ENCODE results near the gene BTF3L4.
"Not testable (repeated sequence)": the region's sequence is repeated elsewhere in the genome, so short reads cannot be mapped to it uniquely, and the experiment has no call there.

Gene BTF3L4

GRCh38 chr1:52056163-52056936 is at the start of gene BTF3L4:
BTF3L4 (plus strand) TSS chr1:52056295; CDS start chr1:52059848, 3,553 bp downstream.
- peak; percentile 93 for DNase-seq (ENCODE audit: low read depth)

DNA sequence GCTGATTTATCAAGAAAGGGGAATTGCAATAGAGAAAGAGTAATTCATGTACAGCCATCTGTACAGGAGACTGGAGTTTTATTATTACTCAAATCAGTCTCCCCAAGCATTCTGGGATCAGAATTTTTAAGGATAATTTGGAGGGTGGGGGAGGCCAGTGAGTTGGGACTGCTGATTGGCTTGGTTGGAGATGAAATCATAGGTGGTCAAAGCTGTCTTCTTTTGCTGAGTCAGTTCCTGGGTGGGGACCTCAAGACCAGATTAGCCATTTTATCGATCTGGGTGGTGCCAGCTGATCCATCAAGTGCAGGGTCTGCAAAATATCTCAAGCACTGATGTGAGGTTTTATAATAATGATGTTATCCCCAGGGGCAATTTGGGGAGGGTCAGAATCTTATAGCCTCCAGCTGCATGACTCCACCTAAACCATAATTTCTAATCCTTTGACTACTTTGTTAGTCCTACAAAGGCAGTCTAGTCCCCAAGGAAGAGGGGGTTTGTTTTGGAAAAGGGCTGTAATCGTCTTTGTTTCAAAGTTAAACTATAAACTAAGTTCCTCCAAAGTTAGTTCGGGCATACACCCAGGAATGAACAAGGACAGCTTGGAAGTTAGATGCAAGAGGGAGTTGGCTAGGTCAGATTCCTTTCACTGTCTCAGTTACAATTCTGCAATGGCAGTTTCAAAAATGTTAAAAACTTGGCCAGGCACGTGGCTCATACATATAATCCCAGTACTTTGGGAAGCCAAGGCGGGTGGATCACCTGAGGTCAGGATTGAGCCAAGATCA is 48.7 kb upstream of the BTF3L4 start:
- DNase-seq (ENCODE audit: low read depth), result peak; percentile 52

DNA sequence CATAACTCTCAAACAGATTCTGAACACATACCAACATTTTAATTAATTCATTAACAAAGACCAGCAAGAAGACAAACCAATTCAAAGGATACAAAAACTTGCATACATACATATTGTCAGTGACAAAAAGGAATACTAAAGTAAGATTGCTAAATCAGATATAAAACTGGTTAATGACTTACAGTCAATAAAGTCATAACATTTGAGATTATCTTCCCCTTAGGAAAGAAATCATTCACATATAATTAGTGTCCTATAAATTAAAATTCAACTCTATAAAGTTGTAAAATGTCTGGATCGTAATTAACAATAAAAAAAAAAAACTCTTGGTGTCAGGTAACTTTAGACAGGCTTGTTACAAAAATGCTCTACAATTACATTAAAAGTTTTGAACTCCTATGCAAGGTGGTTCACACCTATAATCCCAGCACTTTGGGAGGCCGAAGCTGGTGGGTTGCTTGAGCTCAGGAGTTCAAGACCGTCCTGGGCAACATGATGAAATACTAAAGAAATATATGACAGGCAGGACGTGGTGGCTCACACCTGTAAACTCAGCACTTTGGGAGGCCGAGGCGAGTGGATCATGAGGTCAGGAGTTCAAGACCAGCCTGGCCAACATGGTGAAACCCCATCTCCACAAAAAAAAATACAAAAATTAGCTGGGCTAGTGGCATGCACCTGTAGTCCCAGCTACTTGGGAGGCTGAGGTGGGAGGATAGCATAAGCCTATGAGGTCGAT is 47.9 kb upstream of the BTF3L4 start:
- no peak for DNase-seq (ENCODE audit: low read depth)

DNA sequence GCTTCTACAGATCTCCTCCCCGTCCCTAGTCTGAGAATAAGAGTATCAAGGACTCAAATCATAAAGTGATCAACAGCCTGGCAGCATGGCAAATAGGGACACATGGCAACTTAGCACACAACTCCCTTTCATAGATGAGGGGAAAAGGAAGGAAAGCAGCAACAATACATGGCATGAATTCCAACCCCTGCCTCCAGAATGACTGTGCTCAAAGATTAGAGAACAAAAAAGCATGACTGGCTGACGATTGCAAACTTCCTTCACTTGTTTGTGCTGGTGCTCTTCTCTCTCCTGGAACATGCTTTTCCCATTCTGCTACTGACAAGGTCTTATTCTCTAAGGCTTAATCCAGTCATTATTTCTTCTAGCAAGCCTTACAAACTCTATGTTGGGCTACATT is 34.0 kb upstream of the BTF3L4 start:
- DNase-seq (ENCODE audit: low read depth), result no peak

- no peak for DNase-seq (ENCODE audit: low read depth)
These were observed 29.8 kb upstream of the BTF3L4 start for GRCh38 chr1:52026278-52026677.

DNA sequence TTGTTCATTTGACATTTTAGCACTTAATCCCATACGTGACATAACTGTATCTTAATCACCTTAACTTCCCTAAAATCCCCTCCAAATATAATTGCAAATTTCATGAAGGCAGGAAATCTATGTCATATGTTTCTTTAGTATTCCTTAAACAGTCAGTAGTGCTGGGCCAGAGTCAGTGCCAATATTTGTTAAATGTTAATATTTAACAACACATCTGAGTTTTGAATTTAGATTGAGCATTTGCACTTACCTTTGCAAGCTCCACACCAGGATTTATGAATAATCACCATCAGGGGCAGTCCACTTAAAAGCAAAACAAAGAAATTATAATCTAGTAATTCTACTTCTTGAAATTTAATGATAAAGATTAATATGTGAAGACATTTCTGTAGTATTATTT is 27.8 kb upstream of the BTF3L4 start:
- no peak for DNase-seq (ENCODE audit: low read depth)

GRCh38 chr1:52028839-52029238 is 27.3 kb upstream of the BTF3L4 start:
- not testable (repeated sequence) for DNase-seq (ENCODE audit: low read depth)

- DNase-seq (ENCODE audit: low read depth), result no peak
These were observed 23.8 kb upstream of the BTF3L4 start for GRCh38 chr1:52032124-52032784.

- peak; percentile 78 for DNase-seq (ENCODE audit: low read depth)
These were observed 23.3 kb upstream of the BTF3L4 start for GRCh38 chr1:52032785-52033131.

DNA sequence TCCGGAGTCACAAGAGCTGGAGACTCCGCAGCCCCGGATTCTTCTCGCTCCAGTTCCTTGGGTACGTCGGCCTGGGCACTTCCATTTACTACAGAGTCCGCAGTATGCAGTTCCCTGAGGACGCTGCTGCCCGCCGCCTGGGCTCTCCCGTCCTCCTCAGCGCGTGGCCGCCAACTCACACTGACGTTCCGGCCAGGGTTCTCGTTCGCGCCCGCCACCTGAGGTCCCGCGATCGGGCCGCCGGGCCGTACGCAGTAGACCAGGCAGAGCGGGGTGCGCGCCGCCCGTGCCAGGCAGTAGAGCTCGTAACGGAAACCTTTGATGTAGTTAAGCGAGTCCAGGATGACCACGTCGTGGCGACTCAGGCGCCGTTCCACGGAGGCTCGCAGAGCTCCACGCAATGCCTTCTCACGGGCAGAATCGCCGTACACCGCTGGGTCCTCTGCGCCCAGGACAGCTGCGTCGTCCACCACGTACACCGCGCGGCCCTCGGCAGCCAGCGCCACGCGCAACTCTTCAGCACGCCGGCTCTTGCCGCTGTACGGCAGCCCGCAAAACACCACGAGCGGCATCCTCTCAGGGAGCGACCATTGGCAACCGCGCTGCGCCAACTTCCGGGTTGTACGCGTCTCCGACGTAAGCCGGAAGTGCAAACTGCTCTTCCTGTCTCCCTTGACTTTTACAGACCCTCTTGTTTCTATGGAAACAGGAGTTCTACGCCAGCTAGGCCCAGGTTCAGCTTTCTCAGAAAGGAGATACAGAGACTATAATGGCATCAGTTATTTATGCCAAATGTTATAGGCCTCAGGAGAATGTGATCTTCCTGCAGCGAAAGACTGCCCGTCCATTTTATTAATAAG is 22.7 kb upstream of the BTF3L4 start, which contains the start of gene KTI12:
TSS of gene KTI12 (minus strand) at position 621 of the 860 bp plus-strand sequence. CDS start at position 572, 49 bp downstream.
- peak; percentile 93 for DNase-seq (ENCODE audit: low read depth)

DNA sequence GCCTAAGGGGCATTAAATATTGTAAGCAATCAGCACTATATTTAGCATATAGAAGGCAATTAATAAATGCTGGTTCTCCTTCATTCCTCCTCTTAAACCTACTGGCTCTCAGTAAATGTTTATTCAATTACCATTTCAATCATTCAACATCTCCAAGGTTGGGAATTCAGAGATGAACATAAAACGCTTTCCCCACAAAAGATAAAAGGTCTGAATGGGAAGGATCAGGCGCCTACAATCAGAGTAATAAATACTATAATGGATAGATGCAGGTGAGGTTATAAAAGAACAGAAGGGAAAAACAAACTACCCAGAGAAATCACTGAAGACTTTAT is 22.1 kb upstream of the BTF3L4 start:
- DNase-seq (ENCODE audit: low read depth), result no peak

- peak; percentile 45 for DNase-seq (ENCODE audit: low read depth)
These were observed 18.7 kb upstream of the BTF3L4 start for GRCh38 chr1:52037402-52037814.

- DNase-seq (ENCODE audit: low read depth), result no peak
These were observed 18.2 kb upstream of the BTF3L4 start for GRCh38 chr1:52037909-52038308.

GRCh38 chr1:52041551-52042185 is 14.4 kb upstream of the BTF3L4 start:
- DNase-seq (ENCODE audit: low read depth), result no peak

- no peak for DNase-seq (ENCODE audit: low read depth)
These were observed 10.9 kb upstream of the BTF3L4 start for GRCh38 chr1:52045236-52045635.

DNA sequence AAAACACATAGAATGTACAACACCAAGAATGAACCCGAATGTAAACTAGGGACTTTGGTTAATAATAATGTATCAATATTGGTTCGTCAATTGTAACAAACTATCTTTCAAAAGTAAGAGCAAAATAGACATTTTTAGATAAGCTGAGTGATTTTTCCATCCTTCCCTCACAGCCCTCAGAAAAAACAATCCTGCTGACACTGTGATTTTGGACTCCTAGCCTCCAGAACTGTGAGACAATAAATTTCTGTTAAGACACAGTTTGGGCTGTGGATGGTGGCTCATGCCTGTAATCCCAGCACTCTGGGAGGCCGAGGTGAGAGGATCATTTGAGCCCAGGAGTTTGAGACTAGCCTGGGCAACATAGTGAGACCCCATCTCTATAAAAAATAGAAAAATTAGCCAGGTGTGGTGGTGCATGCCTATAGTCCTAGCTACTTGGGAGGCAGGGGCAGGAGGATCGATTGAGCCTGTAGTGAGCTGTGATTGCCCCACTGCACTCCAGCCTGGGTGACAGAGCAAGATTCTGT is 10.4 kb upstream of the BTF3L4 start:
- not testable (repeated sequence) for DNase-seq (ENCODE audit: low read depth)

- not testable (repeated sequence) for DNase-seq (ENCODE audit: low read depth)
These were observed 6.8 kb upstream of the BTF3L4 start for GRCh38 chr1:52049337-52049736.

GRCh38 chr1:52053862-52054261 is 2.2 kb upstream of the BTF3L4 start:
- DNase-seq (ENCODE audit: low read depth), result no peak

DNA sequence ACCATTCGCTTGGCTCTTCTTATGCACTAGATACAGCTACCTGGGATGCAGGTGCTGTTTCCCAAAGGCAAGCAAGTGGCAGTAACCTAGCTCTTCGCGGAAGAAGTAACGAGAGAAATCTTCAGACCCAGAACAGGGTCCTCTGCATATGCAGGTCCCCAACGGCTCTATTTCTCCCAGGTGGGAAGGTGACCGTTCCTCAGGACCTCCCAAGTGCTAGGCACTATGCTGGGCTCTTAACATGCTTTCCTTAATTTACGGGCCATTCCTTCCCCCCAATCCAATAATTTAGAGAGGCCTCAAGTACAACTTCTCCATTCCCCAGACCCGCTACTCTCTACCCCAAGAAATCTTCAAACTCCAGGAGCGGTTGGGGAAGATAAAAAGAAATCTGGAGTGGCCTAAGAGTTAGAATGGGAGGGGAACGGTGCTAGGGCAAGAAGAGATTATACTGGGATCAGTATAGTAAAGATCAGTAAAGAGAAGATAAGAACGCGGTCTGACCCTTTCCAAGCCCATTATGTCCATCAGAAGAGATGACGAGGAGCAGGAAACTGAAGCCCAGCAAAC is 1.5 kb upstream of the BTF3L4 start:
- DNase-seq (ENCODE audit: low read depth), result no peak

Data from EH (cell line).